Progenitor cell of endocrine pancreas (in vitro differentiated cells): ENCODE measurements around the gene NT5C2. TPM values are rescaled to one million over a fixed set of nuclear protein-coding genes. Genes with fewer than 3 reads are reported as not detected.

ENCODE experiments used
- DNase-seq: peaks from one replicate; pipeline ENCODE4 v3.0.0; 2021; ENCODE audit warnings: low spot score; ENCODE audit not compliant: unreplicated experiment
- H3K27ac Mint-ChIP-seq: 2 replicates; pipeline ENCODE4 v1.8.0; 2021; ENCODE audit warnings: mild to moderate bottlenecking, moderate library complexity, mixed read lengths
- H3K27me3 Mint-ChIP-seq: 2 replicates; pipeline ENCODE4 v1.8.0; 2021; ENCODE audit warnings: mixed read lengths
- H3K36me3 Mint-ChIP-seq: 2 replicates; pipeline ENCODE4 v1.8.0; 2022; ENCODE audit warnings: mixed read lengths; ENCODE audit not compliant: insufficient read depth
- H3K4me1 Mint-ChIP-seq: 2 replicates; pipeline ENCODE4 v1.8.0; 2021; ENCODE audit warnings: low read depth, mixed read lengths
- H3K4me3 Mint-ChIP-seq: 2 replicates; pipeline ENCODE4 v1.8.0; 2021; ENCODE audit warnings: low read depth, mild to moderate bottlenecking, moderate library complexity, mixed read lengths
- H3K9me3 Mint-ChIP-seq: 2 replicates; pipeline ENCODE4 v1.8.0; 2021; ENCODE audit warnings: low read depth, mixed read lengths
- total RNA-seq: library from RNA; stranded (reverse); gene quantifications from 2 replicates; pipeline ENCODE4 v1.2.1, GENCODE V29; 2021
- TF ChIP-seq, protein P1 (sequence below): fragments of 200-600 bp; sonication (generic); IDR thresholded peaks from one replicate; pipeline ENCODE4 v1.5.0; 2021; ENCODE audit warnings: antibody characterized with exemption, mild to moderate bottlenecking; ENCODE audit not compliant: unreplicated experiment

The NT5C2 gene
- total RNA-seq, 1 donor from 2014 or later: 131 TPM

DNA sequence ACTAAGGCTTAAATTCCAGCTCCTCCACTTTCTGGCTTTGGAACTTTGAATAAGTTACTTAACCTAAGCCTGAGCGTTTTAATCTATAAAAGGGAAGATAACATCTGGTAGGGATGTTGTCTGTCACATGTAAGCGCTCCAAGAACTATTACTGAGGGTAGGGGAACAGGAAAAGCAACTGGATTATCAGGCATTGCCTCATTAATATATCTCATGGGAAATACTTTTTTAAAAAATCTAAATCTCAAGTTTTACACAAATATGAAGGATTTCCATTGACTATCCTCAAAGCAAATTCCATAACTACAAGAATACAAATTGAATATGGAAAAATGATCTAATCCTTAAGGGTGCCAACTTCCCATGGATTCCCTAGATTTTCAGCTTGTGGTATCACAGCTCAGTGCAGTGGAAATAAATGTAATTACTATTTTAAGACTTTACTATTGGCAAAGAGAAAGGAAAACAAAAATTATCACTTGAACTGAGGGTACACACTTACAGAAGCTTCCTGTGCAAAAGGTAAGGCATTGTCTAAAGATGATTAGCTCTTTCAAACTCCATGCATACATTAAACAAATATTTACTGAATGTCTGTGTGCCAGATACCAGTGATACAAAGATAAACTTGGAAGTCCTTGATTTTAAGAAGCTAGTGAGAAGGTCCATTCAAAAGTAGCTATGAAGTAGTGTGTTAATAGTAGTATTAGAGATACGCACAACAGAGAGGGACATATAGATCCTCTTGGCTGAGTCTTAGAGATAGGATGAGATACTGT, 38.4 kb downstream of the NT5C2 start:
- peaks cover 36% of the 10 kb centered on the region for H3K4me1 Mint-ChIP-seq
- TF ChIP-seq, protein P1, sequence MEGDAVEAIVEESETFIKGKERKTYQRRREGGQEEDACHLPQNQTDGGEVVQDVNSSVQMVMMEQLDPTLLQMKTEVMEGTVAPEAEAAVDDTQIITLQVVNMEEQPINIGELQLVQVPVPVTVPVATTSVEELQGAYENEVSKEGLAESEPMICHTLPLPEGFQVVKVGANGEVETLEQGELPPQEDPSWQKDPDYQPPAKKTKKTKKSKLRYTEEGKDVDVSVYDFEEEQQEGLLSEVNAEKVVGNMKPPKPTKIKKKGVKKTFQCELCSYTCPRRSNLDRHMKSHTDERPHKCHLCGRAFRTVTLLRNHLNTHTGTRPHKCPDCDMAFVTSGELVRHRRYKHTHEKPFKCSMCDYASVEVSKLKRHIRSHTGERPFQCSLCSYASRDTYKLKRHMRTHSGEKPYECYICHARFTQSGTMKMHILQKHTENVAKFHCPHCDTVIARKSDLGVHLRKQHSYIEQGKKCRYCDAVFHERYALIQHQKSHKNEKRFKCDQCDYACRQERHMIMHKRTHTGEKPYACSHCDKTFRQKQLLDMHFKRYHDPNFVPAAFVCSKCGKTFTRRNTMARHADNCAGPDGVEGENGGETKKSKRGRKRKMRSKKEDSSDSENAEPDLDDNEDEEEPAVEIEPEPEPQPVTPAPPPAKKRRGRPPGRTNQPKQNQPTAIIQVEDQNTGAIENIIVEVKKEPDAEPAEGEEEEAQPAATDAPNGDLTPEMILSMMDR: no peak
- H3K9me3 Mint-ChIP-seq: no peaks in the 10 kb centered on the region
- no peak for DNase-seq
- peaks cover 27% of the 10 kb centered on the region for H3K36me3 Mint-ChIP-seq
- peak overlapping the region; percentile 13 for H3K4me3 Mint-ChIP-seq
- H3K27ac Mint-ChIP-seq: peak overlapping the region; percentile 46
- no peaks in the 10 kb centered on the region for H3K27me3 Mint-ChIP-seq

DNA sequence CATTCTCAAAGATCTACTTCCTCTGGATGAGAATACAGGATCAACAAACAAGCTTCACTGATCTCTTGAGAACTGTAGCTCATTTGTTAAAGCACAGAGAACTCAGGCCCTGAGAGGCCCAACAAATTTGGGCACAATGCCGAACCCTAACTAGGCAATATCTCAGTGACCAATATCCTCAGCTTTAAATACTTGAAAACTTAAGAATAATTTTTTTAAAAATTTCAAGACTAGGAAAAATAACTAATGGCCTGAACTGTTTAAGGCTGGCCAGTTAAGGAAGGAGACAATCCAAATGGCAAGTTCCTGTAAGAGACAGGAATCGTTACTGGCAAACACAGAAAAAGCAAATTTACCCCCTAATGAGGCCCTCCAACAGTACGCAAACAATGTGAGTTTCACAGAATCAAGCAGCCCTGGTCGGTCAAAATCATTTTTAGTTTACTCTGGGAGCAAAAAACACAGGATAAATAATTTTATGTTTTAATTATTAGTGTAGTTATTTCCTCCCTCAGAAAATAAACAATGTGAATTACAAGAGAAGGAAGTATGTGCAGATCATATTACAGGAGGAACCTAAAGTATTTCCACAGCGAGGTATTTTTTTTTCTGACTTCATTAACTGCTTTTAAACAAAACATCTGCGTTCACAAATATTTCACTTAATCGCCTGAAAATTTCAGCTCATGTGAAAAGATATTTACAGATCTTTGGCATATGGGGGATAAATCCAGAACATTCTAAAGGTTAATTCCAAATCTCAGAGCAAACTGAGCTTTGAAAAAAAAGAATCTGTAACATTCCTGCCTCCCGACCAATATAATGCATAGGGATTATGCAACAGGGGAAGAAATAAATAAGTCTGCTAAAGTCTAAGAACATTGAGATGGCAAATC, 39.5 kb downstream of the NT5C2 start:
- H3K27ac Mint-ChIP-seq: peak overlapping the region; percentile 98

DNA sequence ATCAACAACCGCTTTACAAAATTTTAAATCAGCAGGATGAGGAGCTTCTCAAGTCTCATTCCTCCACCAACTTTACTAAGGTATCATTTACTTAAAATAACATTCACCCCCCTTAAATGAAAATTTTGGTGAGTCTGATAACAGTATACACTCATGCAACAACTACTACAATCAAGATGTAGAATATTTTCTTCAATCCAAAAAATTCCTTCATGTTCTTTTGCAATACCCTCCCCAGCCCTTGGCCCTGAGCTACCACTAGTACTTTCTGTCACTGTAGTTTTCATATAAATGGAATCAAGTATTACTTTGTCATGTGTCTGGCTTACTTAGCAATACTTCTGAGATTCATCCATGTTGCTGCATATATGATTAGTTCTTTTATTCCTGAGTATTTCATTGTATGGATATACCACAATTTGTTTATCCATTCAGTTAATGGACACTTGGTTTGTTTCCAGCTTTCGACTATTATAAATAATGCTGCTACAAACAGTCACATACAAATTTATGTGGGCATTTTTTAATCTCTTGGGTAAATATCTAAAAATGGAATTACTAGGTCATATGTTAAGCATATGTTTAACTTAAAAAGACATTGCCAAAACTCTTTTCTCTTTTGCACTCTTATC, 43.0 kb downstream of the NT5C2 start:
- H3K27ac Mint-ChIP-seq: no peak overlapping the region
- peaks cover 18% of the 10 kb centered on the region for H3K36me3 Mint-ChIP-seq
- TF ChIP-seq, protein P1: no peak
- no peak for DNase-seq
- no peaks in the 10 kb centered on the region for H3K9me3 Mint-ChIP-seq
- H3K27me3 Mint-ChIP-seq: no peaks in the 10 kb centered on the region
- H3K4me1 Mint-ChIP-seq: peaks cover 37% of the 10 kb centered on the region
- no peak overlapping the region for H3K4me3 Mint-ChIP-seq

More for the DNA sequence above, 39.5 kb downstream of the NT5C2 start:
- Mint-ChIP-seq H3K36me3 (peaks cover 28% of the 10 kb centered on the region), H3K4me3 (peak overlapping the region; percentile 71), H3K9me3 (no peaks in the 10 kb centered on the region), H3K27me3 (no peaks in the 10 kb centered on the region), H3K4me1 (peaks cover 36% of the 10 kb centered on the region)
- no peak for DNase-seq
- TF ChIP-seq, protein P1: no peak

DNA sequence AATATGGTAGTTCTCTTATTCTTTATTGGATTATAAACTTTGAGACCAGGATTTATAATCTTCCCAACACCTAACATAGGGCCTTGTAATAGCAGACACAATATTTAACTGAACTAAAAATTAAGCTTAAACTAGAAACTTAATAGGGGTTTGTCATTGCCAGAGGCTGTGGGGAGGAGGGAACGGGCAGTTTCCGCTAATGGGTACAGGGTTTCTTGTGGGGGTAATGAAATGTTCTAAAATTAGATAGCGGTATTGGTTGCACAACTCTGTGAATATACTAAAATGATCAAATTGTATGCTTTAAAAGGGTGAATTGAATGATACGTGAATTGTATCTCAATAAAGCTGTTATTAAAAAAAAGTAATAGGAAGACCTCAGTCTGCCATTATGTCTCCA, 45.4 kb downstream of the NT5C2 start:
- Mint-ChIP-seq H3K27me3 (no peaks in the 10 kb centered on the region), H3K4me1 (peaks cover 17% of the 10 kb centered on the region), H3K9me3 (no peaks in the 10 kb centered on the region), H3K27ac (peak overlapping the region; percentile 62), H3K4me3 (no peak overlapping the region), H3K36me3 (peaks cover 18% of the 10 kb centered on the region)
- no peak for DNase-seq
- TF ChIP-seq, protein P1: no peak
